Measurements from ENCODE around the gene PRDM16.

PRDM16 gene

GRCh38 chr1:3410142-3410925, 341.3 kb downstream of the PRDM16 start:
- no peak for DNase-seq

- DNase-seq: no peak
Measured at GRCh38 chr1:3411806-3412205, 342.8 kb downstream of the PRDM16 start.

GRCh38 chr1:3412376-3412775, 343.4 kb downstream of the PRDM16 start:
- DNase-seq: no peak

GRCh38 chr1:3413975-3414710, 345.1 kb downstream of the PRDM16 start:
- no peak for DNase-seq

- no peak for DNase-seq
Measured at GRCh38 chr1:3415260-3416090, 346.5 kb downstream of the PRDM16 start.

- DNase-seq: no peak
Measured at GRCh38 chr1:3417082-3417739, 348.2 kb downstream of the PRDM16 start.

- no peak for DNase-seq
Measured at GRCh38 chr1:3417934-3418333, 348.9 kb downstream of the PRDM16 start.

GRCh38 chr1:3418600-3418999, 349.6 kb downstream of the PRDM16 start:
- DNase-seq: no peak

- DNase-seq: no peak
Measured at GRCh38 chr1:3419415-3420204, 350.6 kb downstream of the PRDM16 start.

GRCh38 chr1:3420218-3420951, 351.4 kb downstream of the PRDM16 start:
- DNase-seq: no peak

- no peak for DNase-seq
Measured at GRCh38 chr1:3422638-3423037, 353.6 kb downstream of the PRDM16 start.

- no peak for DNase-seq
Measured at GRCh38 chr1:3423245-3423829, 354.3 kb downstream of the PRDM16 start.

GRCh38 chr1:3423896-3424611, 355.1 kb downstream of the PRDM16 start:
- no peak for DNase-seq

- no peak for DNase-seq
Measured at GRCh38 chr1:3425486-3426215, 356.6 kb downstream of the PRDM16 start.

GRCh38 chr1:3426956-3427535, 358.0 kb downstream of the PRDM16 start:
- DNase-seq: no peak

- no peak for DNase-seq
Measured at GRCh38 chr1:3427711-3428704, 359.0 kb downstream of the PRDM16 start.

- DNase-seq: no peak
Measured at GRCh38 chr1:3428899-3429298, 359.9 kb downstream of the PRDM16 start.

GRCh38 chr1:3429320-3429719, 360.3 kb downstream of the PRDM16 start:
- DNase-seq: no peak
